AG04450 (cell line): ENCODE measurements around the gene CD2. TPM values are rescaled to one million over a fixed set of nuclear protein-coding genes. Genes with fewer than 3 reads are reported as not detected.

Source experiments
- CTCF ChIA-PET: fragments of 300-600, 350-600 bp; formaldehyde crosslinking; extraction: SDS; loops from one replicate; lab custom pipeline; 2022; ENCODE audit warnings: antibody characterized with exemption, inconsistent platforms; lab: Charles Lee
- POLR2A ChIA-PET: fragments of 350-600 bp; formaldehyde crosslinking; extraction: SDS; loops from one replicate; lab custom pipeline; 2021; ENCODE audit warnings: antibody characterized with exemption, inconsistent platforms; lab: Yijun Ruan, JAX
- DNase-seq: peaks from one replicate; pipeline ENCODE4 v3.0.0-alpha.2; 2011; ENCODE audit warnings: low read depth, low spot score
- H3K27ac ChIP-seq: one replicate; pipeline ENCODE4 v1.5.1; 2012; ENCODE audit warnings: low read depth, low read length, control low read depth
- H3K27me3 ChIP-seq: one replicate; pipeline ENCODE4 v1.6.0; 2012; ENCODE audit warnings: low read length; ENCODE audit not compliant: control insufficient read depth, insufficient read depth
- H3K4me3 ChIP-seq: 2 replicates; pipeline ENCODE4 v1.5.1; 2011; ENCODE audit warnings: mild to moderate bottlenecking, low read depth, low read length, control low read depth
- H3K9me3 ChIP-seq: 2 replicates; pipeline ENCODE4 v1.5.1; 2012; ENCODE audit warnings: low read length; ENCODE audit not compliant: control insufficient read depth, insufficient read depth
- polyA plus RNA-seq: library from polyadenylated mRNA; depleted of rRNA; stranded (reverse); fragments of >200 nt; gene quantifications from 2 replicates; pipeline ENCODE4 v1.2.3, GENCODE V29; 2011
- TF ChIP-seq, protein P1 (sequence below): IDR thresholded peaks from 2 replicates; pipeline ENCODE4 v1.5.1; 2011; ENCODE audit warnings: low read depth, low read length, control low read depth, inconsistent platforms

CD2 gene
- polyA plus RNA-seq, 1 experiment, result not detected

GRCh38 chr1:116722016-116722838 is 32.0 kb upstream of the CD2 start:
- no peak for DNase-seq
- CTCF ChIA-PET, result interaction anchor here (3.9 kb wide), 1 partner anchor 11 kb away, joined by 13 read pairs; no protein-coding TSS in a partner anchor
- TF ChIP-seq, protein P1, sequence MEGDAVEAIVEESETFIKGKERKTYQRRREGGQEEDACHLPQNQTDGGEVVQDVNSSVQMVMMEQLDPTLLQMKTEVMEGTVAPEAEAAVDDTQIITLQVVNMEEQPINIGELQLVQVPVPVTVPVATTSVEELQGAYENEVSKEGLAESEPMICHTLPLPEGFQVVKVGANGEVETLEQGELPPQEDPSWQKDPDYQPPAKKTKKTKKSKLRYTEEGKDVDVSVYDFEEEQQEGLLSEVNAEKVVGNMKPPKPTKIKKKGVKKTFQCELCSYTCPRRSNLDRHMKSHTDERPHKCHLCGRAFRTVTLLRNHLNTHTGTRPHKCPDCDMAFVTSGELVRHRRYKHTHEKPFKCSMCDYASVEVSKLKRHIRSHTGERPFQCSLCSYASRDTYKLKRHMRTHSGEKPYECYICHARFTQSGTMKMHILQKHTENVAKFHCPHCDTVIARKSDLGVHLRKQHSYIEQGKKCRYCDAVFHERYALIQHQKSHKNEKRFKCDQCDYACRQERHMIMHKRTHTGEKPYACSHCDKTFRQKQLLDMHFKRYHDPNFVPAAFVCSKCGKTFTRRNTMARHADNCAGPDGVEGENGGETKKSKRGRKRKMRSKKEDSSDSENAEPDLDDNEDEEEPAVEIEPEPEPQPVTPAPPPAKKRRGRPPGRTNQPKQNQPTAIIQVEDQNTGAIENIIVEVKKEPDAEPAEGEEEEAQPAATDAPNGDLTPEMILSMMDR, result no peak
- no peaks in the 10 kb centered on the region for H3K9me3 ChIP-seq
- H3K27ac ChIP-seq, result no peak overlapping the region
- POLR2A ChIA-PET, result no interaction called here
- H3K27me3 ChIP-seq, result no peaks in the 10 kb centered on the region
- H3K4me3 ChIP-seq, result no peak overlapping the region

DNA sequence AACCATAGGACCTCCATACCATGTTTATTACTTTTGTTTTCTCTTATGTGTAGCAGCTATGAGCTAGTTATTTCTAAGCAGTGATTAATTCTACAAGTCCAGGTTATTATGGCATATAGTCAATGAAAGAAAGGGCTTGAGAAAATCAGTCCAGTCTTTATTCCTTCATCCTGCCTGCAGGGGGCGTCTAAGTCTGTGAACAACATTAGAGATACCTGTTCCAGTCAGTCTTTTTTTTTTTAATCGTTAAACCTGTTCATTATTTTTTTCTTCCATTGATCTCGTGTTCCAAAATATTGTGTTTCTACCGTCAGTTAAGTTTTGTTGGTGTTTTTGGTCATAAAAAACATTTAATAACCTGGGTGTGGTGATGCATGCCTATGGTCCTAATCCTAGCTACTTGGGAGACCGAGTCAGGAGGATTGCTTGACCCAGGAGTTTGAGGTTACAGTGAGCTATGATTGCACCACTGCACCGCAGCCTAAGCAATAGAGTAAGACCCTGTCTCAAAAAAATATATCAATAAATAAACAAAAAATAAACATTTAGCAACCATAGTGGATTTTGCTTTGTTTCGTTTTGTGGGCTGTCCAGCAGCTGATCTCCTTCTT is 29.4 kb upstream of the CD2 start:
- ChIA-PET CTCF (interaction anchor here (0.6 to 3.9 kb wide), 13 partner anchors 8 to 1205 kb away, joined by 3 to 37 read pairs (median 7); partner anchors contain the start of gene TTF2), POLR2A (no interaction called here)
- Histone ChIP-seq H3K27me3 (no peaks in the 10 kb centered on the region), H3K27ac (no peak overlapping the region), H3K9me3 (no peaks in the 10 kb centered on the region), H3K4me3 (no peak overlapping the region)
- DNase-seq, result peak; percentile 16
- TF ChIP-seq, protein P1, result peak; percentile 73

GRCh38 chr1:116725798-116726197 is 28.4 kb upstream of the CD2 start:
- ChIA-PET CTCF (interaction anchor here (0.6 to 3.9 kb wide), 10 partner anchors 7 to 1205 kb away, joined by 3 to 37 read pairs (median 10); partner anchors contain the start of gene TTF2), POLR2A (no interaction called here)
- TF ChIP-seq, protein P1, result no peak
- Histone ChIP-seq H3K9me3 (no peaks in the 10 kb centered on the region), H3K27ac (no peak overlapping the region), H3K4me3 (no peak overlapping the region), H3K27me3 (no peaks in the 10 kb centered on the region)
- DNase-seq, result no peak

DNA sequence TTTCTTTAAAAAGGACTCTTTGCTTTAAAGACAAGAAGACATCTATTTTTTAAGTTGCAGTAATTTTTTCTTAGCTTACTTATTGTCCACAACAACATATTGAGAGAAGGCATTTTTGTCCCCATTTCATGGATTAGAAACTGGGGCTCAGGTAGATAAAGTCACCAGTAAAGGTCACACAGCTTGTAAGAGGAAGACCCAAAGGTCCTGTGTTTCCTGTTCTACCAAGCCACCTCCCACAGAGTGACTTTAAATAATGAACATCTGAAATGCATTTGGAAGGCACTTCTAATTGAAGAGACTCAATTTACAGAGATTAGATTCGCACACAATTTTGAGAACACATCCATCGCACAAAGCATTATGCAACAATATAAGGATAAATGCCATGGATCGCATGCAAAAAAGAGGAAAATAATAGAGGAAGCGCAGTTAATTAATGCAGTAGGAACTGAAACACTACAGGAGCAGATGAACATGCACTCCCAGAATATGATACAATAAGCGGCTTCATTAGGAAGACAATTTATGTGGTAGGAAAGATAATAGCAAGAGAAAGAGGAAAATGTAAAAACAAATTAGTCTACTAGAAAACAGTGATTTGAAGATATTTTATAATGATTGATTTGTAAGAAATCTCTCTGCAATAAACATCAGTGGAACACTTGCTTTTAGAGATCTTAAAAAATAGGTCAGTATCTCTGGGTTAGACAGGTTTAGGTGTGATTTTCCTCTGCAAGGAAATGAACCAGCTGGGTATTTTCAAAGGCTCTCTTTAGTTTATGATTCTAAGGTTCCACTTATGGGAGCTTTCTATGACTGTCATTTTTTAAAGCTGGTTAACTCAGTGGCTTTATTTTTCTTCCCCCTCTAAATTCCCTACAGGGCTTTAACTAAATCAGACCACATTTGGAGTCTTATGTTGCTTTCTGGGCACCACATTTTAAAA is 27.1 kb upstream of the CD2 start:
- TF ChIP-seq, protein P1, result no peak
- no peak for DNase-seq
- Histone ChIP-seq H3K9me3 (no peaks in the 10 kb centered on the region), H3K27me3 (no peaks in the 10 kb centered on the region), H3K4me3 (no peak overlapping the region), H3K27ac (no peak overlapping the region)
- ChIA-PET POLR2A (no interaction called here), CTCF (interaction anchor here (0.6 to 3.4 kb wide), 6 partner anchors 10 to 558 kb away, joined by 3 to 37 read pairs (median 4); no protein-coding TSS in a partner anchor)
